GM23338 (cell line): Measurements from ENCODE around the gene UNC5A. TPM values are rescaled to one million over a fixed set of nuclear protein-coding genes. Genes with fewer than 3 reads are reported as not detected.

Source experiments
- ATAC-seq: fragments of 200-7000 bp; cut with Tn5 transposase; 3 replicates; pipeline ENCODE4 v1.9.1; 2020
- DNase-seq: peaks from one replicate; pipeline ENCODE4 v3.0.0-alpha.2; 2015; ENCODE audit warnings: low spot score
- H2AFZ ChIP-seq: fragments of 200-600 bp; sonication (generic); 2 replicates; pipeline ENCODE4 v1.8.0; 2016; ENCODE audit warnings: antibody characterized with exemption, mild to moderate bottlenecking, moderate library complexity
- H3F3A ChIP-seq: fragments of 200-600 bp; sonication (generic); replicated peaks from 2 replicates; pipeline ENCODE4 v1.8.0; 2017; ENCODE audit warnings: antibody characterized with exemption, mixed run types, low read depth
- H3K27ac ChIP-seq: fragments of 200-600 bp; sonication (generic); 2 replicates; pipeline ENCODE4 v1.6.1; 2016; ENCODE audit warnings: low read depth
- H3K27me3 ChIP-seq: fragments of 200-600 bp; sonication (generic); 2 replicates; pipeline ENCODE4 v1.8.0; 2016; ENCODE audit warnings: mild to moderate bottlenecking, mixed run types, moderate library complexity; ENCODE audit not compliant: insufficient read depth
- H3K36me3 ChIP-seq: fragments of 200-600 bp; sonication (generic); 2 replicates; pipeline ENCODE4 v1.8.0; 2016; ENCODE audit warnings: mild to moderate bottlenecking; ENCODE audit not compliant: insufficient read depth
- H3K4me1 ChIP-seq: fragments of 200-600 bp; sonication (generic); 2 replicates; pipeline ENCODE4 v1.8.0; 2016; ENCODE audit warnings: mild to moderate bottlenecking, moderate library complexity; ENCODE audit not compliant: insufficient read depth
- H3K4me2 ChIP-seq: fragments of 200-600 bp; sonication (generic); 2 replicates; pipeline ENCODE4 v1.7.1; 2017; ENCODE audit warnings: mixed run types
- H3K4me3 ChIP-seq: fragments of 200-600 bp; sonication (generic); 2 replicates; pipeline ENCODE4 v1.6.1; 2016; ENCODE audit warnings: mixed run types
- H3K79me2 ChIP-seq: fragments of 200-600 bp; sonication (generic); replicated peaks from 2 replicates; pipeline ENCODE4 v1.8.0; 2017; ENCODE audit warnings: mild to moderate bottlenecking; ENCODE audit not compliant: insufficient read depth
- H3K9me2 ChIP-seq: fragments of 200-600 bp; sonication (generic); 2 replicates; pipeline ENCODE4 v1.8.0; 2017; ENCODE audit not compliant: insufficient read depth
- H4K20me1 ChIP-seq: fragments of 200-600 bp; sonication (generic); replicated peaks from 2 replicates; pipeline ENCODE4 v1.8.0; 2017; ENCODE audit warnings: mild to moderate bottlenecking; ENCODE audit not compliant: insufficient read depth
- H3K27ac Mint-ChIP-seq: 2 replicates; pipeline ENCODE4 v1.8.0; 2020; ENCODE audit warnings: inconsistent platforms, mild to moderate bottlenecking, moderate library complexity, mixed read lengths
- H3K27me3 Mint-ChIP-seq: 3 replicates; pipeline ENCODE4 v1.8.0; 2022; ENCODE audit warnings: low read depth, mild to moderate bottlenecking, moderate library complexity, mixed read lengths, inconsistent platforms; ENCODE audit not compliant: insufficient read depth, poor library complexity
- H3K36me3 Mint-ChIP-seq: 3 replicates; pipeline ENCODE4 v1.8.0; 2021; ENCODE audit warnings: low read depth, mild to moderate bottlenecking, inconsistent platforms, moderate library complexity, mixed read lengths
- H3K4me1 Mint-ChIP-seq: 3 replicates; pipeline ENCODE4 v1.8.0; 2020; ENCODE audit warnings: mild to moderate bottlenecking, inconsistent platforms, mixed read lengths
- H3K4me3 Mint-ChIP-seq: 3 replicates; pipeline ENCODE4 v1.8.0; 2021; ENCODE audit warnings: moderate library complexity, mild to moderate bottlenecking, inconsistent platforms, mixed read lengths
- H3K9me3 Mint-ChIP-seq: 3 replicates; pipeline ENCODE4 v1.8.0; 2020; ENCODE audit warnings: moderate library complexity, mild to moderate bottlenecking, inconsistent platforms, mixed read lengths
- CREB1 ChIP-seq: fragments of 250-450 bp; sonication (Bioruptor Pico); IDR thresholded peaks from 2 replicates; pipeline ENCODE4 v1.5.0; 2020; ENCODE audit warnings: low read depth, mild to moderate bottlenecking, moderate library complexity
- CTCF ChIP-seq, 2 experiments: fragments of 200-600 bp in 1 of 2; sonication (generic) in 1 of 2; conservative IDR thresholded peaks; 2 replicates each; pipeline versions ENCODE4 v1.5.1 to v1.6.1; 2016 to 2017; ENCODE audit warnings: antibody characterized with exemption in 2 of 2, low read depth in 2 of 2, mild to moderate bottlenecking in 2 of 2, moderate library complexity in 1 of 2
- ETS1 ChIP-seq: IDR thresholded peaks from 2 replicates; pipeline ENCODE4 v1.6.1; 2016; ENCODE audit warnings: antibody characterized with exemption
- EZH2 ChIP-seq: fragments of 200-600 bp; sonication (generic); IDR thresholded peaks from one replicate; pipeline ENCODE4 v1.8.0; 2017; ENCODE audit warnings: antibody characterized with exemption, mild to moderate bottlenecking, low read depth; ENCODE audit not compliant: unreplicated experiment
- EZH2phosphoT487 ChIP-seq: fragments of 200-600 bp; sonication (generic); IDR thresholded peaks from one replicate; pipeline ENCODE4 v1.8.1; 2018; ENCODE audit warnings: antibody characterized with exemption; ENCODE audit not compliant: unreplicated experiment
- NANOG ChIP-seq: IDR thresholded peaks from 2 replicates; pipeline ENCODE4 v1.6.1; 2016; ENCODE audit warnings: antibody characterized with exemption, borderline replicate concordance
- POLR2AphosphoS5 ChIP-seq: IDR thresholded peaks from 2 replicates; pipeline ENCODE4 v1.6.1; 2016; ENCODE audit warnings: antibody characterized with exemption, low read depth
- REST ChIP-seq: IDR thresholded peaks from one replicate; pipeline ENCODE4 v1.6.1; 2018; ENCODE audit warnings: antibody characterized with exemption; ENCODE audit not compliant: unreplicated experiment
- STAT1 ChIP-seq: IDR thresholded peaks from one replicate; pipeline ENCODE4 v1.6.1; 2016; ENCODE audit warnings: antibody characterized with exemption; ENCODE audit not compliant: unreplicated experiment
- ZNF114 ChIP-seq: fragments of 250-450 bp; sonication (Bioruptor Pico); IDR thresholded peaks from 2 replicates; pipeline ENCODE4 v1.5.0; 2020; ENCODE audit warnings: mild to moderate bottlenecking, moderate library complexity
- ZNF331 ChIP-seq: fragments of 250-450 bp; sonication (Bioruptor Pico); IDR thresholded peaks from 2 replicates; pipeline ENCODE4 v1.5.0; 2020; ENCODE audit warnings: low read depth, mild to moderate bottlenecking, moderate library complexity
- ZNF462 ChIP-seq: fragments of 250-450 bp; sonication (Bioruptor Pico); IDR thresholded peaks from 2 replicates; pipeline ENCODE4 v1.5.0; 2020; ENCODE audit warnings: mild to moderate bottlenecking, moderate library complexity
- polyA plus RNA-seq: library from polyadenylated mRNA; unstranded; fragments of >200 nt; fragmentation: Nextera tagmentation; extraction: Ambion mirVana; gene quantifications from 2 replicates; pipeline ENCODE4 v1.2.1, GENCODE V29; 2016
- total RNA-seq: library from RNA; depleted of rRNA; stranded (reverse); fragments of >200 nt; shearing (Covaris generic); gene quantifications from 2 replicates; pipeline ENCODE4 v1.2.3, GENCODE V29; 2014

UNC5A gene
- total and polyA plus RNA-seq, 2 experiments from 2014 or later: 0.92 to 3.9 TPM

GRCh38 chr5:176868731-176869130 lies 58.4 kb downstream of the UNC5A start:
- DNase-seq: no peak
- no peaks in the 10 kb centered on the region for H4K20me1 ChIP-seq
- H3K36me3 ChIP-seq: no peaks in the 10 kb centered on the region
- no peaks in the 10 kb centered on the region for H3K27me3 ChIP-seq
- Mint-ChIP-seq H3K27me3 (peaks cover 14% of the 10 kb centered on the region), H3K4me1 (peaks cover 32% of the 10 kb centered on the region), H3K9me3 (no peaks in the 10 kb centered on the region), H3K27ac (no peak overlapping the region; the same call in 1 of the 2 replicates), H3K4me3 (no peak overlapping the region), H3K36me3 (no peaks in the 10 kb centered on the region)
- H3K4me3 ChIP-seq: no peak overlapping the region
- no peak for TF ChIP-seq ZNF462 (CRISPR knock-in tag)
- no peak for TF ChIP-seq ZNF114
- no peak for TF ChIP-seq REST
- TF ChIP-seq NANOG: no peak
- TF ChIP-seq STAT1: no peak
- no peak for TF ChIP-seq ZNF331 (CRISPR knock-in tag)
- TF ChIP-seq EZH2: no peak
- TF ChIP-seq ETS1: no peak
- no peak for TF ChIP-seq CREB1
- TF ChIP-seq EZH2phosphoT487: no peak
- no peak for TF ChIP-seq POLR2AphosphoS5
- TF ChIP-seq CTCF (conservative IDR thresholded peaks at IDR 0.05; ENCODE audit: low read depth in 2 of 2): no peak
- no peaks in the 10 kb centered on the region for H3F3A ChIP-seq
- no peak overlapping the region for H3K27ac ChIP-seq
- 0 out of 2 replicates have a peak, but pooled peaks cover 8% of the 10 kb centered on the region for H3K4me1 ChIP-seq
- H3K79me2 ChIP-seq: no peaks in the 10 kb centered on the region
- no peak overlapping the region for H3K4me2 ChIP-seq
- no peaks in the 10 kb centered on the region for H3K9me2 ChIP-seq
- no peak overlapping the region for H2AFZ ChIP-seq
- no peak for ATAC-seq
